HUES48 (cell line): ENCODE measurements around the gene PSMC1.

Experiments used
- H3K27ac ChIP-seq: one replicate; pipeline ENCODE4 v1.7.0; 2013; ENCODE audit warnings: low read depth, low read length, inconsistent platforms
- H3K27me3 ChIP-seq: 2 replicates; pipeline ENCODE4 v1.6.1; 2013; ENCODE audit warnings: mild to moderate bottlenecking, low read length; ENCODE audit not compliant: control insufficient read depth, insufficient read depth
- H3K36me3 ChIP-seq: 2 replicates; pipeline ENCODE4 v1.6.1; 2013; ENCODE audit warnings: low read length; ENCODE audit not compliant: control insufficient read depth, insufficient read depth
- H3K4me1 ChIP-seq: 2 replicates; pipeline ENCODE4 v1.6.1; 2013; ENCODE audit warnings: mild to moderate bottlenecking, low read length; ENCODE audit not compliant: control insufficient read depth, insufficient read depth
- H3K4me3 ChIP-seq: 2 replicates; pipeline ENCODE4 v1.5.1; 2013; ENCODE audit warnings: mild to moderate bottlenecking, low read depth, low read length
- H3K9ac ChIP-seq: 2 replicates; pipeline ENCODE4 v1.6.1; 2013; ENCODE audit warnings: mild to moderate bottlenecking, low read depth, low read length, moderate library complexity
- H3K9me3 ChIP-seq: 2 replicates; pipeline ENCODE4 v1.6.1; 2013; ENCODE audit warnings: low read length; ENCODE audit not compliant: control insufficient read depth, insufficient read depth

PSMC1 gene

GRCh38 chr14:90253826-90254225, 2.5 kb upstream of the PSMC1 start:
- Histone ChIP-seq H3K27me3 (peaks cover 3% of the 10 kb centered on the region; the same call in 1 of the 2 replicates), H3K4me3 (no peak overlapping the region), H3K9me3 (no peaks in the 10 kb centered on the region; the same call in 1 of the 2 replicates), H3K27ac (no peak overlapping the region), H3K9ac (no peak overlapping the region), H3K36me3 (peaks cover 8% of the 10 kb centered on the region), H3K4me1 (peaks cover 4% of the 10 kb centered on the region; the same call in 1 of the 2 replicates)

GRCh38 chr14:90255871-90256270, 482 bp upstream of the PSMC1 start:
- Histone ChIP-seq H3K36me3 (peaks cover 27% of the 10 kb centered on the region), H3K9ac (peak overlapping the region; percentile 93; the same call in 1 of the 2 replicates), H3K27me3 (peaks cover 3% of the 10 kb centered on the region; the same call in 1 of the 2 replicates), H3K4me1 (peaks cover 4% of the 10 kb centered on the region; the same call in 1 of the 2 replicates), H3K4me3 (peak overlapping the region; percentile 87), H3K9me3 (no peaks in the 10 kb centered on the region), H3K27ac (peak overlapping the region; percentile 84)

GRCh38 chr14:90263748-90264449, 7.5 kb downstream of the PSMC1 start:
- H3K27me3 ChIP-seq: no peaks in the 10 kb centered on the region
- no peak overlapping the region for H3K4me3 ChIP-seq
- no peak overlapping the region for H3K9ac ChIP-seq
- H3K36me3 ChIP-seq: peaks cover 87% of the 10 kb centered on the region
- no peak overlapping the region for H3K27ac ChIP-seq
- no peaks in the 10 kb centered on the region for H3K4me1 ChIP-seq
- H3K9me3 ChIP-seq: no peaks in the 10 kb centered on the region

- peaks cover 90% of the 10 kb centered on the region for H3K36me3 ChIP-seq
These were observed 10.2 kb downstream of the PSMC1 start for GRCh38 chr14:90266441-90267154.

GRCh38 chr14:90268420-90268819, 12.1 kb downstream of the PSMC1 start:
- no peak overlapping the region for H3K9ac ChIP-seq
- peaks cover 88% of the 10 kb centered on the region for H3K36me3 ChIP-seq
- no peaks in the 10 kb centered on the region for H3K9me3 ChIP-seq
- no peak overlapping the region for H3K27ac ChIP-seq
- H3K4me1 ChIP-seq: no peaks in the 10 kb centered on the region
- H3K4me3 ChIP-seq: no peak overlapping the region
- no peaks in the 10 kb centered on the region for H3K27me3 ChIP-seq

More at GRCh38 chr14:90266441-90267154, 10.2 kb downstream of the PSMC1 start:
- Histone ChIP-seq H3K4me3 (no peak overlapping the region), H3K27ac (no peak overlapping the region), H3K9me3 (no peaks in the 10 kb centered on the region), H3K9ac (no peak overlapping the region), H3K4me1 (no peaks in the 10 kb centered on the region), H3K27me3 (no peaks in the 10 kb centered on the region)

GRCh38 chr14:90272523-90272922, 16.2 kb downstream of the PSMC1 start:
- Histone ChIP-seq H3K27ac (no peak overlapping the region), H3K9me3 (no peaks in the 10 kb centered on the region), H3K4me3 (no peak overlapping the region), H3K27me3 (no peaks in the 10 kb centered on the region), H3K9ac (no peak overlapping the region), H3K4me1 (no peaks in the 10 kb centered on the region), H3K36me3 (peaks cover 63% of the 10 kb centered on the region)

- peaks cover 62% of the 10 kb centered on the region for H3K36me3 ChIP-seq
- H3K9me3 ChIP-seq: no peaks in the 10 kb centered on the region
These were observed 17.2 kb downstream of the PSMC1 start for GRCh38 chr14:90273532-90273931.

GRCh38 chr14:90274019-90274418, 17.7 kb downstream of the PSMC1 start:
- Histone ChIP-seq H3K27ac (no peak overlapping the region), H3K36me3 (peaks cover 62% of the 10 kb centered on the region), H3K4me3 (no peak overlapping the region), H3K9me3 (no peaks in the 10 kb centered on the region), H3K27me3 (no peaks in the 10 kb centered on the region), H3K4me1 (no peaks in the 10 kb centered on the region), H3K9ac (no peak overlapping the region)

More at GRCh38 chr14:90273532-90273931, 17.2 kb downstream of the PSMC1 start:
- no peak overlapping the region for H3K4me3 ChIP-seq
- H3K4me1 ChIP-seq: no peaks in the 10 kb centered on the region
- no peak overlapping the region for H3K27ac ChIP-seq
- no peak overlapping the region for H3K9ac ChIP-seq
- no peaks in the 10 kb centered on the region for H3K27me3 ChIP-seq

- Histone ChIP-seq H3K4me3 (no peak overlapping the region), H3K4me1 (no peaks in the 10 kb centered on the region), H3K27ac (no peak overlapping the region), H3K9ac (no peak overlapping the region), H3K27me3 (no peaks in the 10 kb centered on the region), H3K9me3 (no peaks in the 10 kb centered on the region), H3K36me3 (peaks cover 56% of the 10 kb centered on the region)
These were observed 18.6 kb downstream of the PSMC1 start for GRCh38 chr14:90274808-90275457.

GRCh38 chr14:90275458-90275814, 19.1 kb downstream of the PSMC1 start:
- Histone ChIP-seq H3K4me3 (no peak overlapping the region), H3K36me3 (peaks cover 55% of the 10 kb centered on the region), H3K4me1 (no peaks in the 10 kb centered on the region), H3K27ac (no peak overlapping the region), H3K27me3 (no peaks in the 10 kb centered on the region), H3K9me3 (no peaks in the 10 kb centered on the region), H3K9ac (no peak overlapping the region)

- Histone ChIP-seq H3K9me3 (no peaks in the 10 kb centered on the region), H3K27me3 (no peaks in the 10 kb centered on the region), H3K4me1 (no peaks in the 10 kb centered on the region), H3K9ac (no peak overlapping the region), H3K27ac (no peak overlapping the region), H3K36me3 (peaks cover 55% of the 10 kb centered on the region), H3K4me3 (no peak overlapping the region)
These were observed 19.5 kb downstream of the PSMC1 start for GRCh38 chr14:90275820-90276219.
